Measurements from ENCODE around the gene HAO2. TPM values are rescaled to one million over a fixed set of nuclear protein-coding genes. Genes with fewer than 3 reads are reported as not detected.

HAO2 gene
- total RNA-seq, 1 experiment from 2014 or later: 0.13 TPM

DNA sequence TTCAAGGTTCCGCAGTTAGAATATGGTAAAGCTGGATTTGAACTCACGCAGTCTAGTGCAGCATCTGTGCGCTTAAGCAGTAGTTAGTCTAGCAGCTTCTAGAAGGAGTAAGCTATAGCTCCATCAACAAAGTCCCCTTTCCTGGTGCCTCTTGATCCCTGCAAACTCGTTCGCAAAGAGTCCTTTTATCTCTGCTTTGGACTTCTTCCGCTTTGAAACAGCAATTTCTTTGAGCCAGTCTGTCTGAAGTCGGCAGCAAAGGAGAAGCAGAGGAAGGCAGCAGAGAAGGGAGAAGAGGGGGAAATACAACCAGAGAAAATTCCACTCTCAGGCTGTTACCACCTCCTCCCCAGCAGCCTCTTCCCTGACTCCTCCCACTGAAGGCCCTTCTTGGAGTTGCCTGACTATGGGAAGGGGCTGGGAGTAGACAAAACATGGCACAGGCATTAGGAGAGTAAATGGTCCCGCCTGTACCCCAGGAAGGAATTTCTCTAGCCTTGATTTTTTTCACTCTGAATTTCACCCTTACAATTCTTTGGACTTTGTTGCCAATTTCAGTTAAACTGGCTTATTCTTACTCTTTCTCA lies 72.2 kb downstream of the HAO2 start:
- no CpG with 5 or more reads among the region's 8 CpGs for WGBS (ENCODE audit: extremely low coverage, insufficient read length, low lambda C conversion rate)
- H3K18ac ChIP-seq (ENCODE audit: insufficient read length, low read depth, low read length): no peak overlapping the region
- H3K9ac ChIP-seq (ENCODE audit: extremely low read depth, insufficient read length, low read length): no peak overlapping the region
- H3K79me2 ChIP-seq (ENCODE audit: insufficient read depth, low read length): no peaks in the 10 kb centered on the region
- H3K4ac ChIP-seq (ENCODE audit: low read depth, low read length): no peak overlapping the region
- H3K27ac Mint-ChIP-seq: no peak overlapping the region
- H3K14ac ChIP-seq (ENCODE audit: insufficient read depth, low read length): no peak overlapping the region
- no peak overlapping the region for H2BK20ac ChIP-seq (ENCODE audit: low read depth, low read length, poor library complexity, severe bottlenecking)
- no peaks in the 10 kb centered on the region for H3K79me1 ChIP-seq (ENCODE audit: insufficient read depth, low read depth, low read length, poor library complexity, severe bottlenecking)
- no peak overlapping the region for H3K4me3 Mint-ChIP-seq
- no peaks in the 10 kb centered on the region for H3K9me3 ChIP-seq (ENCODE audit: control insufficient read depth, low read depth, low read length)
- no peaks in the 10 kb centered on the region for H3K9me3 Mint-ChIP-seq
- H4K20me1 ChIP-seq (ENCODE audit: control insufficient read depth, insufficient read depth, insufficient read length): no peaks in the 10 kb centered on the region
- no peaks in the 10 kb centered on the region for H3K27me3 Mint-ChIP-seq (ENCODE audit: low read depth)
- H2AFZ ChIP-seq (ENCODE audit: low read length): peak overlapping the region; percentile 91
- TF ChIP-seq, protein P1, sequence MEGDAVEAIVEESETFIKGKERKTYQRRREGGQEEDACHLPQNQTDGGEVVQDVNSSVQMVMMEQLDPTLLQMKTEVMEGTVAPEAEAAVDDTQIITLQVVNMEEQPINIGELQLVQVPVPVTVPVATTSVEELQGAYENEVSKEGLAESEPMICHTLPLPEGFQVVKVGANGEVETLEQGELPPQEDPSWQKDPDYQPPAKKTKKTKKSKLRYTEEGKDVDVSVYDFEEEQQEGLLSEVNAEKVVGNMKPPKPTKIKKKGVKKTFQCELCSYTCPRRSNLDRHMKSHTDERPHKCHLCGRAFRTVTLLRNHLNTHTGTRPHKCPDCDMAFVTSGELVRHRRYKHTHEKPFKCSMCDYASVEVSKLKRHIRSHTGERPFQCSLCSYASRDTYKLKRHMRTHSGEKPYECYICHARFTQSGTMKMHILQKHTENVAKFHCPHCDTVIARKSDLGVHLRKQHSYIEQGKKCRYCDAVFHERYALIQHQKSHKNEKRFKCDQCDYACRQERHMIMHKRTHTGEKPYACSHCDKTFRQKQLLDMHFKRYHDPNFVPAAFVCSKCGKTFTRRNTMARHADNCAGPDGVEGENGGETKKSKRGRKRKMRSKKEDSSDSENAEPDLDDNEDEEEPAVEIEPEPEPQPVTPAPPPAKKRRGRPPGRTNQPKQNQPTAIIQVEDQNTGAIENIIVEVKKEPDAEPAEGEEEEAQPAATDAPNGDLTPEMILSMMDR (conservative IDR thresholded peaks at IDR 0.05): no peak
- H3K4me1 Mint-ChIP-seq: no peaks in the 10 kb centered on the region
- no peak overlapping the region for H3T11ph ChIP-seq (ENCODE audit: low read length)
- H3K4me1 ChIP-seq (ENCODE audit: insufficient read depth, low read length): no peaks in the 10 kb centered on the region
- H2BK15ac ChIP-seq (ENCODE audit: low read depth, low read length): no peak overlapping the region
- H3K23me2 ChIP-seq (ENCODE audit: insufficient read length, low read depth, low read length, poor library complexity, severe bottlenecking): no peaks in the 10 kb centered on the region
- H2BK5ac ChIP-seq (ENCODE audit: insufficient read length, low read length): no peak overlapping the region
- DNase-seq: peak; percentile 46
- H3K56ac ChIP-seq (ENCODE audit: insufficient read length, low read depth, low read length): no peak overlapping the region
- H3K4me2 ChIP-seq (ENCODE audit: insufficient read depth, insufficient read length, low read length): no peak overlapping the region
- no peaks in the 10 kb centered on the region for H3K27me3 ChIP-seq (ENCODE audit: insufficient read depth, low read length)
- H2AK5ac ChIP-seq (ENCODE audit: insufficient read length, low read length): no peak overlapping the region
- H2BK120ac ChIP-seq (ENCODE audit: low read depth, low read length, poor library complexity, severe bottlenecking): no peak overlapping the region
- H3K27ac ChIP-seq (ENCODE audit: insufficient read length, low read depth, low read length): no peak overlapping the region
- H4K91ac ChIP-seq (ENCODE audit: insufficient read length, low read depth, low read length): no peak overlapping the region
- H2BK12ac ChIP-seq (ENCODE audit: insufficient read length, low read depth, low read length): no peak overlapping the region
- no peak overlapping the region for H3K23ac ChIP-seq (ENCODE audit: insufficient read length, low read depth, low read length)
- H4K5ac ChIP-seq (ENCODE audit: insufficient read length, low read depth, low read length): no peak overlapping the region
- H3K36me3 Mint-ChIP-seq (ENCODE audit: insufficient read depth in 1 of 3, low read depth in 3 of 3): no peaks in the 10 kb centered on the region
- H4K8ac ChIP-seq (replicated peaks; ENCODE audit: insufficient read length, low read depth, low read length): no peak overlapping the region
